Choroid plexus epithelial cell (primary cell): ENCODE results near the gene KRTAP6-1.

Source experiments
- DNase-seq: peaks from one replicate; pipeline ENCODE4 v3.0.0-alpha.2; 2010; ENCODE audit warnings: low read depth
- H3K4me3 ChIP-seq: 2 replicates; pipeline ENCODE4 v1.5.1; 2011; ENCODE audit warnings: low read depth, mild to moderate bottlenecking, control low read depth, low read length, moderate library complexity
- CTCF ChIP-seq: conservative IDR thresholded peaks from 2 replicates; pipeline ENCODE4 v1.5.1; 2011; ENCODE audit warnings: low read depth, mild to moderate bottlenecking, control low read depth, inconsistent platforms, low read length, moderate library complexity

The KRTAP6-1 gene

DNA sequence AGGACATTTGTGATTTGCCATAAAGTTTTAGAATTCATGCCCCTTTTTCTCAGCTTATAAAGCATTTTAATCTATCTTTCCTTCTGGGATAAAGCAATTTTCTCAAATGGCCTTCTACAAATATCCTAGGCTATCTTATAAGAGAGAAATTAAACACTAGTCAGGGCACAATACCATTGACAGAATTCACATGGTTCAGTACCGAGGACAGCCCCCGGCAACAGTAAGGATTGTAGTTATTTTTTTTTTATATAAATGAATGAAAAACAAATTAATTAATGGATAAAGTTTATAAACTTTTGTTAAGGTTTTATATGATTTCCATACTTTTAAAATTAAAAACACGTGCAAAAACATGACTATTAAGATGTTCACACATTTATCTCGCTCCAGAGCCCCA is 14.4 kb upstream of the KRTAP6-1 start:
- no peak for DNase-seq
- no peak for TF ChIP-seq CTCF
- H3K4me3 ChIP-seq, result no peak overlapping the region

DNA sequence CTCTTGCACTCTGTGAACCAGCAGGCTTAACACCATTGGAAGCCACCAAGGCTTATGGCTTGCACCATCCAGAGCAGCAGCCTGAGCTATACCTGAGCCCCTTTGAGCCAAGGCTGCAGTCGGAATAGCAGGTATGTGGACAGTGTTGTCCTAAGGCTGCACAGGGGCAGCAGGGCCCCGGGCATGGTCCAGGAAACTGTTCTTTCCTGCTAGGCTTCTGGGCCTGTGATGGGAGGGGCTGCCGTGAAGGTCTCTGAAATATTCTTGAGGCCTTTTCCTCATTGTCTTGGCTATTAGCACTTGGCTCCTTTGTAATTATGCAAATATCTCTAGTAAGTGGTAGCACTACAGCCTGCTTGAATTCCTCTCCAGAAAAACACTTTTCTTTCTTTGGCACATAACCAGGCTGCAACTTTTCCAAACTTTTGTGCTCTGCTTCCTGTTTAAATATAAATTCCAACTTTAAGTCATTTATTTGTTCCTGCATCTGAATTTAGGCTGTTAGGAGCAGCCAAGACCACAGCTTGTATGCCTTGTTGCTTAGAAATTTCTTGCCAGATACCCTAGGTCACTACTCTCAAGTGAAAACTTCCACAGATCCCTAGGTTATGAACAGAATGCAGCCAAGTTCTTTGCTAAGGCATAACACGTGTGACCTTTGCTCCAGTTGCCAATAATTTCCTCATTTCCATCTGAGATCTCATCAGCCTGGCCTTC is 11.9 kb upstream of the KRTAP6-1 start:
- no peak for DNase-seq
- no peak overlapping the region for H3K4me3 ChIP-seq
- no peak for TF ChIP-seq CTCF

- DNase-seq, result no peak
- H3K4me3 ChIP-seq, result no peak overlapping the region
- no peak for TF ChIP-seq CTCF
Measured at GRCh38 chr21:30623362-30623761, 9.6 kb upstream of the KRTAP6-1 start.

GRCh38 chr21:30620522-30620921 is 6.8 kb upstream of the KRTAP6-1 start, which contains the start of gene KRTAP20-4:
KRTAP20-4 (plus strand) TSS chr21:30620627.
- no peak within 1 kb of the TSS for H3K4me3 ChIP-seq
- TF ChIP-seq CTCF, result no peak
- no peak for DNase-seq

DNA sequence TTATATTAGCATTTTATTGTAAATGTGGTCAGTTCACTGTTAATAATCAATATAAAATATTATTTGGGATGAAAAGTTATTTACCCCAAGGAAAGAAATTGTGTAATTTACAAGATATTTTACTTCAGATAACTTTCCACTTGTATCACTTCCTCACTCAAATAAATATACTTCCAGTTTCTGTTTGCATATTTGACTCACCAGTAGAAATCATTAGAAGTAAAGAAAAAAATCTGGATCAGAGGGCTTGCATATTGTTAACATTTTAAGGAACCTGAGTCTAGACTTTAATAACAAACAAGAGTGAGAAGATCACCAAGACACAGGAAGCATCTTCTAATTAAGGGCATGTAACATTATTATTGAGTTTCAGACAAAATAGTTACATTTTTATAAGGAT is 6.3 kb upstream of the KRTAP6-1 start:
- no peak overlapping the region for H3K4me3 ChIP-seq
- no peak for TF ChIP-seq CTCF
- DNase-seq, result peak; percentile 2

DNA sequence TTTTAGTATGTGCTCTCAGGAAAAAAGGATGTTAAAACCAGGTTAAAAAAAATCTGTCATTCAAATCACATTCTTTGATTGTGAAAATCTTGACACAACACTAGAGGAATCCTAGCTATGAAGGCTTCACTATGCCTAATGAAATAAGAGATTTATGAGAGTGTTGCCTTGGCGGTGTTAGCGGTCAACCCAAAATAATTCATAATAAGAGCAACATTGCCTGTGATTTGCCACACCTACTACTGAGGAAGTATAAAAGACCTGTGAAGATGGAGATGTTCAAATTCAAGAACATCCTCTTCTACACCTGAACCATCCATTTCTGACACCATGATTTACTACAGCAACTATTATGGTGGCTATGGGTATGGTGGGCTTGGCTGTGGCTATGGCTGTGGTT is 2.4 kb upstream of the KRTAP6-1 start, which contains the start of gene KRTAP20-1:
TSS of gene KRTAP20-1 (plus strand) at position 301 of the 400 bp plus-strand sequence. CDS start at position 331, 30 bp downstream.
- no peak for TF ChIP-seq CTCF
- no peak for DNase-seq
- H3K4me3 ChIP-seq, result no peak within 1 kb of the TSS

- no peak for TF ChIP-seq CTCF
- no peak overlapping the region for H3K4me3 ChIP-seq
- DNase-seq, result no peak
Measured at GRCh38 chr21:30615199-30615598, 1.5 kb upstream of the KRTAP6-1 start.
